BJ (cell line): ENCODE results near the gene PRKAR2B. TPM values are rescaled to one million over a fixed set of nuclear protein-coding genes. Genes with fewer than 3 reads are reported as not detected.

ENCODE experiments used
- CTCF ChIA-PET: fragments of 350-600 bp; formaldehyde crosslinking; extraction: SDS; loops from one replicate; lab custom pipeline; 2021; ENCODE audit warnings: antibody characterized with exemption, inconsistent platforms; lab: Yijun Ruan, JAX
- POLR2A ChIA-PET: fragments of 300-600 bp; sonication (Branson Sonifier 250); formaldehyde crosslinking; extraction: SDS; loops from one replicate; lab custom pipeline; 2021; ENCODE audit warnings: antibody characterized with exemption; lab: Charles Lee
- DNase-seq: peaks from one replicate; pipeline ENCODE4 v3.0.0-alpha.2; 2011; ENCODE audit warnings: low read depth
- H3K27me3 ChIP-seq: 2 replicates; pipeline ENCODE4 v1.6.0; 2011; ENCODE audit warnings: low read length; ENCODE audit not compliant: control insufficient read depth, insufficient read depth
- H3K36me3 ChIP-seq: 2 replicates; pipeline ENCODE4 v1.5.1; 2011; ENCODE audit warnings: low read length; ENCODE audit not compliant: control insufficient read depth, insufficient read depth
- H3K4me3 ChIP-seq: 2 replicates; pipeline ENCODE4 v1.5.1; 2011; ENCODE audit warnings: low read depth, mild to moderate bottlenecking, control low read depth, low read length
- CTCF ChIP-seq: IDR thresholded peaks from 2 replicates; pipeline ENCODE4 v1.5.1; 2011; ENCODE audit warnings: low read depth, mild to moderate bottlenecking, control low read depth, inconsistent platforms, low read length, moderate library complexity; ENCODE audit not compliant: insufficient read depth
- polyA plus RNA-seq: library from polyadenylated mRNA; depleted of rRNA; stranded (reverse); fragments of >200 nt; gene quantifications from 2 replicates; pipeline ENCODE4 v1.2.3, GENCODE V29; 2011

Gene PRKAR2B
- polyA plus RNA-seq, 1 experiment, result 2.6 TPM

GRCh38 chr7:107113866-107114265 is 69.4 kb downstream of the PRKAR2B start:
- TF ChIP-seq CTCF, result no peak
- Histone ChIP-seq H3K27me3 (no peaks in the 10 kb centered on the region), H3K36me3 (no peaks in the 10 kb centered on the region), H3K4me3 (no peak overlapping the region)
- ChIA-PET POLR2A (no interaction called here), CTCF (no interaction called here)
- DNase-seq, result no peak

- no peak overlapping the region for H3K4me3 ChIP-seq
- ChIA-PET CTCF (interaction anchor here (1.4 kb wide), 1 partner anchor 57 kb away, joined by 3 read pairs; no protein-coding TSS in a partner anchor), POLR2A (no interaction called here)
- H3K27me3 ChIP-seq, result no peaks in the 10 kb centered on the region
- TF ChIP-seq CTCF, result no peak
- no peak for DNase-seq
- H3K36me3 ChIP-seq, result no peaks in the 10 kb centered on the region
These were observed 70.6 kb downstream of the PRKAR2B start for GRCh38 chr7:107115114-107115513.

GRCh38 chr7:107115762-107116540 is 71.4 kb downstream of the PRKAR2B start:
- Histone ChIP-seq H3K27me3 (no peaks in the 10 kb centered on the region), H3K36me3 (no peaks in the 10 kb centered on the region), H3K4me3 (no peak overlapping the region)
- ChIA-PET POLR2A (no interaction called here), CTCF (interaction anchor here (1.4 kb wide), 1 partner anchor 58 kb away, joined by 3 read pairs; no protein-coding TSS in a partner anchor)
- no peak for TF ChIP-seq CTCF
- no peak for DNase-seq

GRCh38 chr7:107118109-107118900 is 73.8 kb downstream of the PRKAR2B start:
- H3K27me3 ChIP-seq, result no peaks in the 10 kb centered on the region
- no peak for TF ChIP-seq CTCF
- DNase-seq, result no peak
- ChIA-PET POLR2A (no interaction called here), CTCF (interaction anchor here (1.6 kb wide), 1 partner anchor 29 kb away, joined by 5 read pairs; no protein-coding TSS in a partner anchor)
- H3K4me3 ChIP-seq, result no peak overlapping the region
- no peaks in the 10 kb centered on the region for H3K36me3 ChIP-seq

- ChIA-PET POLR2A (no interaction called here), CTCF (no interaction called here)
- Histone ChIP-seq H3K4me3 (no peak overlapping the region), H3K27me3 (no peaks in the 10 kb centered on the region), H3K36me3 (no peaks in the 10 kb centered on the region)
- DNase-seq, result no peak
- TF ChIP-seq CTCF, result no peak
These were observed 75.0 kb downstream of the PRKAR2B start for GRCh38 chr7:107119376-107120105.
